ENCODE measurements around the gene IL1RAPL1. TPM values are rescaled to one million over a fixed set of nuclear protein-coding genes. Genes with fewer than 3 reads are reported as not detected.

IL1RAPL1 gene
- total RNA-seq, 3 donors from 2014 or later = 0.34 to 0.79 TPM; not detected in 1

DNA sequence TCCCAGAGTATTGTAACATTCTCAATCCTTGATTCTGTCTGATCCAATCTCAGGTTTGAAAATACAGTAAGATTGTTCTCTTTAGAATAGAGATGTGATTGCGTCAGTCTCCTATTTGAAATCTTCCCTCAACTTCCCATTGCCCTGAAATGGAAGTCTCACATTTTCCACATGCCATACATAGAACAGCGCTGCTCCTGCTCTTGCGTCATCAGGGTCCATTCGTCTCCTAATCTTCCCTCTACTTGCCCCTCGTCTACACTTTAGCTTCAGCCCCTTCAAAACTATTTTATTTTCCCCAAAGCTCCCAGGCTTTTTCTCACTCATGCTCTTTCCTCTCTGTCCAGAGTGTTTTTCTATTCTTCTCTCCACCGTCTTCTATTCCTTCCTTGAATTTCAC, 1326.4 kb downstream of the IL1RAPL1 start:
- DNase-seq (no peak), ATAC-seq (no peak)
- H3K36me3 ChIP-seq (ENCODE audit: low read depth) = no peaks in the 10 kb centered on the region
- H3K4me3 ChIP-seq = no peak overlapping the region
- H3K4me1 ChIP-seq (ENCODE audit: low read depth) = no peaks in the 10 kb centered on the region
- no peaks in the 10 kb centered on the region for H3K9me3 ChIP-seq
- intact Hi-C loops (cut with DNase I, micrococcal nuclease) = no loop called here
- TF ChIP-seq, protein P1, sequence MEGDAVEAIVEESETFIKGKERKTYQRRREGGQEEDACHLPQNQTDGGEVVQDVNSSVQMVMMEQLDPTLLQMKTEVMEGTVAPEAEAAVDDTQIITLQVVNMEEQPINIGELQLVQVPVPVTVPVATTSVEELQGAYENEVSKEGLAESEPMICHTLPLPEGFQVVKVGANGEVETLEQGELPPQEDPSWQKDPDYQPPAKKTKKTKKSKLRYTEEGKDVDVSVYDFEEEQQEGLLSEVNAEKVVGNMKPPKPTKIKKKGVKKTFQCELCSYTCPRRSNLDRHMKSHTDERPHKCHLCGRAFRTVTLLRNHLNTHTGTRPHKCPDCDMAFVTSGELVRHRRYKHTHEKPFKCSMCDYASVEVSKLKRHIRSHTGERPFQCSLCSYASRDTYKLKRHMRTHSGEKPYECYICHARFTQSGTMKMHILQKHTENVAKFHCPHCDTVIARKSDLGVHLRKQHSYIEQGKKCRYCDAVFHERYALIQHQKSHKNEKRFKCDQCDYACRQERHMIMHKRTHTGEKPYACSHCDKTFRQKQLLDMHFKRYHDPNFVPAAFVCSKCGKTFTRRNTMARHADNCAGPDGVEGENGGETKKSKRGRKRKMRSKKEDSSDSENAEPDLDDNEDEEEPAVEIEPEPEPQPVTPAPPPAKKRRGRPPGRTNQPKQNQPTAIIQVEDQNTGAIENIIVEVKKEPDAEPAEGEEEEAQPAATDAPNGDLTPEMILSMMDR (IDR thresholded peaks at IDR 0.05) = no peak

DNA sequence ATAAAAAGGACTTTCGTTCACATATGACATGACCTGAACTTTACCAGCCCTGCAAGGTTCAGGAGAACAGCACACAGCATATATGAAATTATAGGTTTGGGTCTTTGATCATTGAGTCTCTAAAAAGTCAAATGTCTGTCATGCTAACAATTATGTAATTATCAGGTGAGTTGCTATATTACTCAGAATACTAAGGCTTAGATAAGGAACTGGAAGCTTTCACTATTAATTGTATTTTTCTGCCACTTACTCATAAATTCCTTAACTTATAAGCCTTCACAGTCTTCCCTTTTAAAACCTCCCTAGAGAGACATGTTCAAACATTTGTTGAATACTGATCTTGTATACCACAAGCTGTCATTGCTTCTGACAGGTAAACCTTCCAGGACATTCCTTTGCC, 1335.4 kb downstream of the IL1RAPL1 start:
- Histone ChIP-seq H3K9me3 (no peaks in the 10 kb centered on the region), H3K4me1 (ENCODE audit: low read depth) (no peaks in the 10 kb centered on the region), H3K4me3 (no peak overlapping the region), H3K36me3 (ENCODE audit: low read depth) (no peaks in the 10 kb centered on the region)
- ATAC-seq = no peak
- intact Hi-C loops (cut with DNase I, micrococcal nuclease) = no loop called here
- TF ChIP-seq, protein P1 (IDR thresholded peaks at IDR 0.05) = no peak
- DNase-seq = no peak

DNA sequence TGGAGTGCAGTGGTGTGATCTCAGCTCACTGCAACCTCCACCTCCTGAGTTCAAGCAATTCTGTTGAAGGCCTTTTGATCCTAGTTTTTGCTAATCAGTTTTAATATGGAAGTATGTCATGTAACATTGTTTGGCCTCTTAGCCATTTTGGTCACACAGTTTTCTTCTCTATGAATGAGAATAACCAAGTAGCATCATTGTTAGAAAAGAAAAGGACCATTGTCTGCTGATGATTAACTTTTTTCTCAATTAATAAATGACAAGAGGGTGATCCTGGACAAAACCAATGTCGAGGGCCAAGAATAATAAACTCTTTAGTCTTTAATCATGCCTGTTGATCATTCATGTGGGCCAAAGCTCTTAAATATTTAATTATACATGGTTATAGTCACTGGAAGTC, 1338.8 kb downstream of the IL1RAPL1 start:
- TF ChIP-seq, protein P1 (IDR thresholded peaks at IDR 0.05) = no peak
- DNase-seq (no peak), ATAC-seq (no peak)
- intact Hi-C loops (cut with DNase I, micrococcal nuclease) = no loop called here
- no peaks in the 10 kb centered on the region for H3K9me3 ChIP-seq
- no peak overlapping the region for H3K4me3 ChIP-seq
- no peaks in the 10 kb centered on the region for H3K36me3 ChIP-seq (ENCODE audit: low read depth)
- H3K4me1 ChIP-seq (ENCODE audit: low read depth) = no peaks in the 10 kb centered on the region

DNA sequence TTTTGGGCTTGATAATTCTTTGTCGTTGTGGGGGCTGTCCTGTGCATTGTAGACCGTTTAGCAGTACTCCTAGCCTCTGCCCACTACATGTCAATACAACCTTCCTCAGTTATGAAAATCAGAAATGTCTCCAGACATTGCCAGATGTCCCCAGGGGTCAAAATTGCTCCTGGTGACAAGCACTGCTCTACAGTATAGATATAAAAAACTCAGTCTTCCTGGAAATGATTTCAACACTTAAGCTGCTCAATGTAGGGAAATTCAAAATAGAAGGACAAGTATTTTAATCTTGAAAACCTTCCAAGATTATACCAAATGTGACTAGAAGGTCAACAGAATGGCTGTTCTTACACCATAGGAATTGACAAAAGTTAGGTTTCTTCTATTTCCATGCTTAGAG, 1339.4 kb downstream of the IL1RAPL1 start:
- intact Hi-C loops (cut with DNase I, micrococcal nuclease) = no loop called here
- TF ChIP-seq, protein P1 (IDR thresholded peaks at IDR 0.05) = no peak

DNA sequence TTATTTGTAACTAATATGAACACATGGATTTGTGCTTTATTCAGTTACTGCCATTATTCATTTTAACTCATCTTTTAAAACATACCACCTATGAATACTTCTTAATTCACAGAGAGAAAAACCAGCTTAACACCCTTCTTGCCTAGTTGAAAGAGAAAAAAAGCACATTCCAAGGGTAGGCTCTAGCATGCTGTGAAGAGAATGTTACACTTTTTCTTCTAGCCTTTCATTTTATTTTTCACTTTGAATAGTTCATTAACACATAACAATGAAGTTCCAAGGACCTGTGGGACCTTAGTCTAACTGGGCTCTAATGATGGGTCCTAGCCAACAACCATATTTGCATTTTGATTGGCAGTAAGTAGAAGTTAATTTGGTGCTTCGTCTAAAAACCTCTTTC, 1348.2 kb downstream of the IL1RAPL1 start:
- TF ChIP-seq, protein P1 (IDR thresholded peaks at IDR 0.05) = no peak

More for the DNA sequence above, 1339.4 kb downstream of the IL1RAPL1 start:
- Histone ChIP-seq H3K4me3 (no peak overlapping the region), H3K4me1 (ENCODE audit: low read depth) (no peaks in the 10 kb centered on the region), H3K36me3 (ENCODE audit: low read depth) (no peaks in the 10 kb centered on the region), H3K9me3 (no peaks in the 10 kb centered on the region)
- no peak for DNase-seq
- ATAC-seq = no peak

DNA sequence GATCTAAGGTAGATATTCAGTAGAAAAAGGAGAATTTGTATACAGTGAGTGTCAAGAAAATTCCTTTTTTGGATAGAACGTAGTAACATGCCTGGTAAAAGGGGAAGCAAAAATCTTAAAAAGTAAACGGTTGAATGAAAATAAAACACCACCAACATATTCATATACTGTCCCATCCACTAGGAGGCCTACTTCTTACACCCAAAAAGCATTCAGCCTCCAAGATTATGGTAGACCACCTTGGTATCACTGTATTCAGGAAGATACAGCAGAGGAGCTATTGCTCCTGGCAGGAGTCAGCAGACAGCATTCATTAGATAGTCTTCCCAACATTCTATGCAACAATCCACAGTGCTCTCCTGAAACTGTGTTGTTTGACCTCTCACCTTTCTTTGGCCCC, 1353.5 kb downstream of the IL1RAPL1 start:
- DNase-seq = no peak
- ATAC-seq = no peak
- Histone ChIP-seq H3K9me3 (no peaks in the 10 kb centered on the region), H3K4me3 (no peak overlapping the region), H3K36me3 (ENCODE audit: low read depth) (no peaks in the 10 kb centered on the region), H3K4me1 (ENCODE audit: low read depth) (no peaks in the 10 kb centered on the region)
- intact Hi-C loops (cut with DNase I, micrococcal nuclease) = no loop called here
- TF ChIP-seq, protein P1 (IDR thresholded peaks at IDR 0.05) = no peak

More for the DNA sequence above, 1348.2 kb downstream of the IL1RAPL1 start:
- ATAC-seq (no peak), DNase-seq (no peak)
- Histone ChIP-seq H3K9me3 (no peaks in the 10 kb centered on the region), H3K36me3 (ENCODE audit: low read depth) (no peaks in the 10 kb centered on the region), H3K4me1 (ENCODE audit: low read depth) (no peaks in the 10 kb centered on the region), H3K4me3 (no peak overlapping the region)
- intact Hi-C loops (cut with DNase I, micrococcal nuclease) = no loop called here

Data from mucosa of descending colon (tissue), 3 donors.